Activated T-helper 2 cell treated with anti-CD3 and anti-CD28 coated beads, Interferon-gamma antibody, Interleukin-2, Interleukin-4, amounts not matched to agents 10 μg/mL and 5 μg/mL and 100 μg/mL, durations not matched to agents 14 hours and 24 hours and 36 hours (primary cell): ENCODE measurements around the gene TMSB4X. TPM values are rescaled to one million over a fixed set of nuclear protein-coding genes. Genes with fewer than 3 reads are reported as not detected.
A peak's percentile ranks its signal among the peaks of the same experiment; 100 is the strongest.
"Not testable (repeated sequence)": the region's sequence is repeated elsewhere in the genome, so short reads cannot be mapped to it uniquely, and the experiment has no call there.

Experiments used
- DNase-seq: peaks from one replicate; pipeline ENCODE4 v3.0.0; 2021; ENCODE audit warnings: low spot score
- H3K27ac Mint-ChIP-seq: one replicate; pipeline ENCODE4 v1.8.0; 2021; ENCODE audit warnings: mixed read lengths
- H3K27me3 Mint-ChIP-seq: one replicate; pipeline ENCODE4 v1.8.0; 2021; ENCODE audit warnings: low read depth, mixed read lengths
- H3K36me3 Mint-ChIP-seq: one replicate; pipeline ENCODE4 v1.8.0; 2021; ENCODE audit warnings: low read depth, mixed read lengths
- H3K4me1 Mint-ChIP-seq: one replicate; pipeline ENCODE4 v1.8.0; 2021; ENCODE audit warnings: low read depth, mixed read lengths
- H3K4me3 Mint-ChIP-seq: one replicate; pipeline ENCODE4 v1.8.0; 2021; ENCODE audit warnings: low read depth, mild to moderate bottlenecking, moderate library complexity, mixed read lengths
- H3K9me3 Mint-ChIP-seq: one replicate; pipeline ENCODE4 v1.8.0; 2021; ENCODE audit warnings: mixed read lengths
- intact Hi-C: fragments of 100-400 bp; cut with micrococcal nuclease; formaldehyde crosslinking; loops from one replicate; pipeline ENCODE4 v1.15.1; 2023
- total RNA-seq: library from RNA; stranded (reverse); gene quantifications from 2 replicates; pipeline ENCODE4 v1.2.3, GENCODE V29; 2022

TMSB4X gene
- total RNA-seq, 1 donor from 2014 or later = 7,759 TPM

DNA sequence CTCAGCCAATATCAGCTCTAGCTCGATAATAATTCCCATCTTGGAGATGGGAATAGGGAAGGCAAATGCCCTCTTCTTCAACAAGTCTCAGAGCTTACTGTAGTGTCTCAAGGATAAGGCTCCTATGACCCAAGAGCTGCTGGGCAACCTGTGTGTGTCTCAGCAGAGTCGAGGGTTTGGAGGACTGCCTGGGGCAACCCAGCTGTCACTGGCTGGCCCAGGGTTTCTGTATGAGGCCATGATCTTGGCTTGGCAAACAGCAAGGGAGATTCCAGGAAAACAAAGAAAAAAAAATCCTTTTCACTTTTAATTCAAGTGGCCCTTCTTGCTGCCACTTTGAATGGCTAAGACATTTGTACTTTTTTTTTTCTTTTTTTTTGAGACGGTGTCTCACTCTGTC is 34.4 kb downstream of the TMSB4X start:
- H3K27ac Mint-ChIP-seq = peak overlapping the region; percentile 52
- H3K36me3 Mint-ChIP-seq = no peaks in the 10 kb centered on the region
- no peaks in the 10 kb centered on the region for H3K27me3 Mint-ChIP-seq
- H3K4me1 Mint-ChIP-seq = peaks cover 66% of the 10 kb centered on the region
- intact Hi-C loops = loop anchor here (10.0 kb wide), 1 partner anchor 366 kb away; no protein-coding TSS in a partner anchor
- H3K4me3 Mint-ChIP-seq = no peak overlapping the region
- H3K9me3 Mint-ChIP-seq = no peaks in the 10 kb centered on the region
- no peak for DNase-seq

DNA sequence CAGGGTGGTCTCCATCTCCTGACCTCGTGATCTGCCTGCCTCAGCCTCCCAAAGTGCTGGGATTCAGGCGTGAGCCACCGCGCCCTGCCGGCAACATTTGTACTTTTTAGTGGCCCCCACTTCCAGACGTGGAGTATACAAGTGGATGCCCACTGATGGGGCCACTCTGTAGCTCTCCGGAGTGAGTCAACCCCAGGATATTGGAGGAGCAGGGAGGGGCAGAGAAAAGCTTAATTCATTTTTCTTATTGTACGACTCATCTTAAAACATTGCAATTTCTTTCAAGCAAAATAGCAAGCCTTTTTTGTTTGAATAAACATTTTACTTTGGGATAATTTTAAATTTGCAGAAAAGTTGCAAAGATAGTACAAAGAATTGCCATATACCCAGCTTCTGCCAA is 34.9 kb downstream of the TMSB4X start:
- H3K27me3 Mint-ChIP-seq = no peaks in the 10 kb centered on the region
- H3K36me3 Mint-ChIP-seq = no peaks in the 10 kb centered on the region
- H3K9me3 Mint-ChIP-seq = no peaks in the 10 kb centered on the region
- no peak overlapping the region for H3K4me3 Mint-ChIP-seq
- DNase-seq = no peak
- no peak overlapping the region for H3K27ac Mint-ChIP-seq
- peaks cover 68% of the 10 kb centered on the region for H3K4me1 Mint-ChIP-seq
- intact Hi-C loops = loop anchor here (5.0 to 10.0 kb wide), 2 partner anchors 33 to 365 kb away; partner anchors contain the start of gene TMSB4X

DNA sequence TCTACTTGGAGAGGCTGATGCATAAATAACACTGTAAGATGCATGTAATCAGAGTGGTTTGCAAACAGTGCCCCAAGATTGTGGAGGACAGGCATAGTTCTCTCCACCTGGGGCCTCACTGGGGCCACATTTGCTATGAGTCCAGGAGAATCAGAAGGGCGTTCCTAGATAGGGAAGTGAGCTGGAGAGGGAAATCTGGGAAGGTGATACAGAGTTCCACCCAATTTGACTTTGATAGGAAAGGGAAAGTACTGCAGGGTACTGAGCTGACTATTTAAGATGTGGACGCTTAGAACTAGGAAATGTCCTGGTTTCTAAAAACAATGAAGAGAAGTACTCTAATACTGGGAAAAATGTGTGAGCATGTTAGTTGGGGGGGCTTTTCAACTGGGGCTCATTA is 35.6 kb downstream of the TMSB4X start:
- Mint-ChIP-seq H3K4me3 (no peak overlapping the region), H3K27me3 (no peaks in the 10 kb centered on the region), H3K9me3 (no peaks in the 10 kb centered on the region), H3K36me3 (no peaks in the 10 kb centered on the region), H3K4me1 (peaks cover 63% of the 10 kb centered on the region), H3K27ac (no peak overlapping the region)
- intact Hi-C loops = loop anchor here (5.0 kb wide), 1 partner anchor 33 kb away; the partner anchor contains the start of gene TMSB4X
- DNase-seq = no peak

GRCh38 chrX:13013363-13014110 is 38.6 kb downstream of the TMSB4X start:
- Mint-ChIP-seq H3K27ac (peak overlapping the region; percentile 87), H3K9me3 (no peaks in the 10 kb centered on the region), H3K4me1 (peaks cover 49% of the 10 kb centered on the region), H3K4me3 (peak overlapping the region; percentile 23), H3K36me3 (no peaks in the 10 kb centered on the region), H3K27me3 (no peaks in the 10 kb centered on the region)
- DNase-seq = no peak
- intact Hi-C loops = loop anchor here (1.0 to 5.0 kb wide), 5 partner anchors 8 to 38 kb away; partner anchors contain the start of gene TMSB4X

DNA sequence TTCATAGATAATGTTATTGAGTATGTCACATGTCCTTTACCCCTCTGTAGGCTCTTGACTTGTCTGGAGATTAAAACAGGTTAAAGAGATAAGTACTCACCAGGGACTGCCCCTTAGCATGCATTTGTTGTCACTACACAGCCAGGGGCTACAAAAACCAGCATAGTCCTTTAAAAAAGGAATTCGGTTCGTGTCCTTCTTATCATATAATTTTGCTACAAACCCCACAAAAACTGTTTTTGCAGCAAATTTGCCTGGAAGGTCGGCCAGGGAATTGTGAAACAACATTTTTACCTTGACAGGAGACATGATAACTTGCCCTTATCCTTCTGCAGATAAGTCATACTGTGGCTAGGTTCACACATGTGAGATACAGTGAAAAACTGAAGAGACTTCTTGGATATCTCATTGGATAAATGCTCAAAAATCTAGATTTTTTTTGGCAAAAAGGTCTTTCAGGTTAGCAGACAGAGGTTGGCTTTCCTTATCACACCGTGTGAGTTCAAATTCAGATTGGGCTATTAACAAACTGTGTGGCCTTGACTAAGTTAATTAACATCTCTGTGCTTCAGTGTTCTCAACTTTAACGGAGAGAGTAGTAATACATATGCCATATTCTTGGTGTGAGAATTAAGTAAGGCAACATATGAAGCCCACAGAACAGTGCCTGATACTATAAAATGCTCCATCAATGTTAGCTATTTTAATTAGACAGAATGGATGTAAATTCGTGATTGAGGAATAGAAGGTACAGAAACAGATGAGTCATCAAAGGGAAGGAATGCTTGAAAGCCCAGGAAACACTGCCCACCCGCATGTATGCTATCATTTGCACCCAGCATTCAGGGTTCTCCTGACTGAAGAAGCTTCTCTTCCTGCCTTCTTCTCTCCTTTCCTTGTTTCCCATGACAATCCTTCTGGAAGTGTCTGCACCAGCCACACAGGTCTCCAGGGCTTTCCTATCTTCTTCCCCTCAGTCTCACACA is 39.5 kb downstream of the TMSB4X start:
- peak overlapping the region; percentile 87 for H3K27ac Mint-ChIP-seq
- intact Hi-C loops = loop anchor here (5.0 kb wide), 1 partner anchor 37 kb away; the partner anchor contains the start of gene TMSB4X
- no peak for DNase-seq
- H3K36me3 Mint-ChIP-seq = no peaks in the 10 kb centered on the region
- no peaks in the 10 kb centered on the region for H3K9me3 Mint-ChIP-seq
- no peak overlapping the region for H3K4me3 Mint-ChIP-seq
- no peaks in the 10 kb centered on the region for H3K27me3 Mint-ChIP-seq
- H3K4me1 Mint-ChIP-seq = peaks cover 46% of the 10 kb centered on the region

DNA sequence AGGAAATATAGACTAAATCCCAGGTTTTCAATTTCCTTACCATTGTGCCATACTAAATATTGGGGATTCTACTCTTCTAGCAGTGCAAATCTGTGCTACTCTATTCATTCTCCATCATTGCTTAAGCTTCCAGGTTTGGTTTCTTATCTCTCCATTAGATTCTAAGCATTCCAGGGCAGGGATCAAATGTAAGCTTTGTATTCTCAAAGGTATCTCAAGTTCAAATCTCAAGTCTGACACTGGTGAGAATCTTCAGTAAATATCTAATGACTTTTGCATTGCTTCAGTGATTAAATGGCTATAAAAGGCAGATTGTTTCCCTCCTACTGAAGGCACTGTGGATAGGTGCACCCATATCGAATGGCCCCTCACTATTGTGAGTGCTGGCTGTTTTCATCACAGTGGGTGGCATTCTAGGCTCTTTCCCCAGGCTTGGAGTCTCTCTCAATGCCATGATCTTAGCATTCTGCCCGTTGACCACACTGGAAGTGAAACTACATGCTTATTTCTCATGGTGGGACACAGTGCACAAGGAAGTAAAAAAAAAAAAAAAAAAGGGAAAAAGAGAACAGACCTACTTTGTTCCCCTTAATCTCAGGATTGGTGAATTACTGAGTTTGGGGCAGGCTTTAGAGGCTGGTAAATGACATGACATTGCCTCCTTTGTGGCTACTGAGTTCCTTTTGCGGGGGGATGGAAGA is 40.8 kb downstream of the TMSB4X start:
- Mint-ChIP-seq H3K27ac (no peak overlapping the region), H3K27me3 (no peaks in the 10 kb centered on the region), H3K36me3 (no peaks in the 10 kb centered on the region), H3K4me1 (peaks cover 41% of the 10 kb centered on the region), H3K4me3 (no peak overlapping the region), H3K9me3 (no peaks in the 10 kb centered on the region)
- intact Hi-C loops = no loop called here
- DNase-seq = no peak

GRCh38 chrX:13016731-13017130 is 41.8 kb downstream of the TMSB4X start:
- H3K4me1 Mint-ChIP-seq = peaks cover 41% of the 10 kb centered on the region
- intact Hi-C loops, H3K4me3 Mint-ChIP-seq, H3K27me3 Mint-ChIP-seq, H3K9me3 Mint-ChIP-seq, H3K36me3 Mint-ChIP-seq, H3K27ac Mint-ChIP-seq, DNase-seq: not testable (repeated sequence)

GRCh38 chrX:13022926-13023325 is 48.0 kb downstream of the TMSB4X start:
- no peak for DNase-seq
- H3K4me1 Mint-ChIP-seq = peaks cover 41% of the 10 kb centered on the region
- H3K27me3 Mint-ChIP-seq = no peaks in the 10 kb centered on the region
- intact Hi-C loops = no loop called here
- no peaks in the 10 kb centered on the region for H3K36me3 Mint-ChIP-seq
- no peak overlapping the region for H3K4me3 Mint-ChIP-seq
- H3K9me3 Mint-ChIP-seq = no peaks in the 10 kb centered on the region
- no peak overlapping the region for H3K27ac Mint-ChIP-seq

DNA sequence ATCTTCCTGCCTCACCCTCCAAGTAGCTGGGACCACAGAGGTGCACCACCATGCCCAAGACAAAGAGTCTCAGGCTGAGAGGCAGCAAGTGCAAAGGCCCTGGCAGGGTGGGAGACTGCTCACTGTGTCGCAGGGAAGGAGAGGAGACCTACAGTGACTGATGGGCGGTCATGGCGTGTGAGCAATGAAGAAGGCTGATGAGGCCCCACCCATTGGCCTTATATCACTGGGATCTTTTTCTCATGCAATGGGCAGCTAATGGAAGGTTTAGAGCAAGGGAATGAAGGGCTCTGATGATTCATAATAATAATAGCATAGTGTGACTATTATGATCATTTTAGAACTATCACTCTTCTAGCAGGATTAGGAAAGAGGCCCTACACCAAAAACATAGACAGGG is 48.7 kb downstream of the TMSB4X start:
- Mint-ChIP-seq H3K4me3 (no peak overlapping the region), H3K4me1 (peaks cover 45% of the 10 kb centered on the region), H3K9me3 (no peaks in the 10 kb centered on the region), H3K27me3 (no peaks in the 10 kb centered on the region), H3K36me3 (no peaks in the 10 kb centered on the region), H3K27ac (no peak overlapping the region)
- DNase-seq = no peak
- intact Hi-C loops = no loop called here

GRCh38 chrX:13023979-13024378 is 49.1 kb downstream of the TMSB4X start:
- no peaks in the 10 kb centered on the region for H3K9me3 Mint-ChIP-seq
- H3K27me3 Mint-ChIP-seq = no peaks in the 10 kb centered on the region
- no peak for DNase-seq
- intact Hi-C loops = no loop called here
- no peak overlapping the region for H3K27ac Mint-ChIP-seq
- peaks cover 47% of the 10 kb centered on the region for H3K4me1 Mint-ChIP-seq
- no peaks in the 10 kb centered on the region for H3K36me3 Mint-ChIP-seq
- H3K4me3 Mint-ChIP-seq = no peak overlapping the region

- intact Hi-C loops = no loop called here
Measured at GRCh38 chrX:13024986-13025385, 50.1 kb downstream of the TMSB4X start.

More at GRCh38 chrX:13024986-13025385, 50.1 kb downstream of the TMSB4X start:
- no peak for DNase-seq
- H3K36me3 Mint-ChIP-seq = no peaks in the 10 kb centered on the region
- H3K4me3 Mint-ChIP-seq = no peak overlapping the region
- no peaks in the 10 kb centered on the region for H3K9me3 Mint-ChIP-seq
- peaks cover 57% of the 10 kb centered on the region for H3K4me1 Mint-ChIP-seq
- H3K27me3 Mint-ChIP-seq = no peaks in the 10 kb centered on the region
- no peak overlapping the region for H3K27ac Mint-ChIP-seq
